C1 segment of cervical spinal cord (tissue), 14 donors: ENCODE results near the gene KLK5.
A peak's percentile ranks its signal among the peaks of the same experiment; 100 is the strongest.

Experiments
- DNase-seq, 14 donors: peaks; one replicate each; lab custom pipeline; 2025; lab: John Stamatoyannopoulos, UW

KLK5 gene

DNA sequence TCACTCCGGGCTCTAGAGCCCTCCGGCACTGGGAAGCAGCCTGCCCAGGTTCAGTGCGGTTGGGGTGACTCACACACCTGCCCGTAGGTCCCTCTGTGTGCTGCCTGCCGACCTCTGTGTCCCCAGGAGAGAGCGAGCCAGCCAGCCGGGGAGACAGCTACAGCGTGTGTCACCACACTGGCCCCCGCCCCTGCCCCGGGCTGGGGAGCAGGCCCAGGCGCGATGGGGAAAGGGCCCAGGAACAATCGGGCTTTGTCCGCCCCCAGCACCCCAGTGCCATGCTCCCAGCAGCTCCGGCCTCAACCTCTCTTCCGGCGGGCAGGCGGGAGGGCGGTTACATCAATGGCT is 16.5 kb upstream of the KLK5 start, which contains the start of gene KLK6:
TSS of gene KLK6 (minus strand) at position 179 of the 348 bp plus-strand sequence. CDS start 1,487 bp downstream, outside the sequence.
- peak in 13 of 14 donors; percentile 9 to 90 (median 73) for DNase-seq

DNA sequence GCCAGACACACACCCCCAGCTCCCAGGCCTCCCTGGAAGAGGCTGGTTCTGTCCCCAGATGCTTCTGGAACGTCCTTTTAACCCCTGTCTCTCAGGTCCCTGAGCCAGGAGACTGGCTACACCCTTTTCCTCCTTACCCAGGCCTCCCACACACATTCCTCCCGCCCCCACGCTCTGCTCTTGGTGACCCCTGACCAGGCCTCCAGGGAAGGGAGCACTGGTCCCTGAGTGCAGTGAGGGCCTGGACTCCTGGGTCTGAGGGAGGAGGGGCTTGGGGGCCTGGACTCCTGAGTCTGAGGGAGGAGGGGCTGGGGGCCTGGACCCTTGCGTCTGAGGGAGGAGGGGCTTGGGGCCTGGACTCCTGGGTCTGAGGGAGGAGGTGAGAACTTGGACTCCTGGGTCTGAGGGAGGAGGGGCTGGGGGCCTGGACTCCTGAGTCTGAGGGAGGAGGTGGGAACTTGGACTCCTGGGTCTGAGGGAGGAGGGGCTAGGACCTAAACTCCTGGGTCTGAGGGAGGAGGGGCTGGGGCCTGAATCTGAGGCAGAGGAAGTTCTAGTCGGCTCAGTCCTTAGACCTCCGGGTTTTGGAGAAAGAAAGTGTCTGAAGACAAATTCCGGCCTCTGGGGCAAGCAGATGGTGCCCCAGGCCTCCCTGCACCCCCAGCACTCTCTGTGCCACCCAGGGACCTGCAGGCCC is 16.0 kb upstream of the KLK5 start:
- peak in 4 of 14 donors; percentile 7 to 50 (median 22) for DNase-seq

- peak in 4 of 14 donors; percentile 30 to 50 (median 30) for DNase-seq
Measured at GRCh38 chr19:50967929-50968715, 15.3 kb upstream of the KLK5 start.

GRCh38 chr19:50964266-50964665 is 11.4 kb upstream of the KLK5 start:
- DNase-seq: no peak

GRCh38 chr19:50963381-50963780 is 10.5 kb upstream of the KLK5 start:
- DNase-seq: no peak

DNA sequence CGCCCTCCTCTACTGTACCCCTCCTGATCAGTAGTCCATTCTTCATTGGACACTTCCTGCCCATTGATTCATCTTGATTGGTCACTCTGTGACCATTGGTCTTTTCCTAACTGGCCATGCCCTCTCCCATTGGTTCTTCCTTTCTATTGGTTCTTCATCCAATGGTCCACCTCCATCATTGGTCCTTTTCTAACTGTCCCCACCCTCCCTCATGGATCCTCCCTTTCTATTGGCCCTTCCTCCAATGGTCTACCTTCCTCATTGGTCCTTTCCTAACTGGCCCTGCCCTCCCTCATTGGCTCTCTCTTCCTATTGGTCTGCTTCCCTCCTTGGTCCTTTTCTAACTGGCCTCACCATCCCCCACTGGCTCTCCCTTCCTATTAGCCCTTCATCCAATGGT is 9.4 kb upstream of the KLK5 start:
- no peak for DNase-seq

- DNase-seq: no peak
Measured at GRCh38 chr19:50959731-50960500, 7.1 kb upstream of the KLK5 start.

GRCh38 chr19:50957587-50957986 is 4.7 kb upstream of the KLK5 start:
- DNase-seq: no peak

DNA sequence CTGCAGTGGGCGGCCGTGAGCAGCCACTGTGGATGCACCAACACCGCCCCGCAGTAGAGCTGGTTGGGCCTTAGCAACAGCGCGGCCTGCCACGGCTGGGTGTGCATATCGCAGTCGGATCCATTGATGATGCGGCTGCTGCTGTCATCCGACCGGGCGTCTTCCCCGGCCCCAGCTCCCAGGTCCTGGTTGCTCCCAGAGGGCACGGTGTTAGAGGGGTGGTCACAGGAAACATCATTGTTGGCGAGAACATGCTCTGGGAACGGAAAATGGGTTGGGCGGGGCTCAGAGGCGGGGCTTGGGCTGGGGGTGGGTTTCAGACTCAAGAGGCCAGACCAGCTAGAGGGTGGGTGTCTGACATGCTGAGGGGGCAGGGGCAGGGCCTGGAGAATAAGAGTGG is 3.0 kb downstream of the KLK5 start:
- no peak for DNase-seq

DNA sequence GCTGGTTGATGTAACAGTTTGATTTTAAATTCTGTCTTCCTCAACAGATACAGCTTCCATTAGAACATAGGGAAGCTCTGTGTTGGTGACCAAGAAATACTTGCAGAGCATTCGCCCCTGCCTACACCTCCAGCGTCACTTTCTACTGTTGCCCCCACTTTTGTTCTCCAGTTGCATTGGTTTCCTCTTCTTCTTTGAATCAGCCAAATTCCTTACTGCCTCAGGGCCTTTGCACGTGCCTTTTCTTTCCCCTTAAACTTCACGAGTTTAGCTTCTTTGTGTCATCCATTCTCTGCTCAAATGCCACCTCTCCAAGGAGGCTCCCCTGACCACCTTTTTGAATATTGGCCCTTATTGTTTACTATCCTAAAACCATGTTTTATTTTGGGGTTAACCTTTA is 5.7 kb downstream of the KLK5 start:
- no peak for DNase-seq

DNA sequence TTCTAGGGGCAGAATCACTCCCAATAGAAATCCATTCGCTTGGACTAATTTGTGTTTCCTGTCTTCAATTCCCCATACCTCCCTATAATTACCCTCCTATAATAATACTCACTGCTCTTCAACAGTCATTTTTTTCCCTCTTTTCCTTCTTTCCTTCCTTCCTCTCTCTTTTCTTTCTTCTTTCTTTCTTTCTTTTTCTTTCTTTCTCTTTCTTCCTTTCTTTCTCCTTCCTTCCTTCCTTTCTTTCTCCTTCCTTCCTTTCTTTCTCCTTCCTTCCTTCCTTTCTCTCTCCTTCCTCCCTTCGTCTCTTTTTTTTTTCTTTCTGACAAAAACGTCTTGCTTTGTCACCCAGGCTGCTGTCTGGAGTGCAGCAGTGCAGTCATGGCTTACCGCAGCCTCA is 8.0 kb downstream of the KLK5 start:
- no peak for DNase-seq

DNA sequence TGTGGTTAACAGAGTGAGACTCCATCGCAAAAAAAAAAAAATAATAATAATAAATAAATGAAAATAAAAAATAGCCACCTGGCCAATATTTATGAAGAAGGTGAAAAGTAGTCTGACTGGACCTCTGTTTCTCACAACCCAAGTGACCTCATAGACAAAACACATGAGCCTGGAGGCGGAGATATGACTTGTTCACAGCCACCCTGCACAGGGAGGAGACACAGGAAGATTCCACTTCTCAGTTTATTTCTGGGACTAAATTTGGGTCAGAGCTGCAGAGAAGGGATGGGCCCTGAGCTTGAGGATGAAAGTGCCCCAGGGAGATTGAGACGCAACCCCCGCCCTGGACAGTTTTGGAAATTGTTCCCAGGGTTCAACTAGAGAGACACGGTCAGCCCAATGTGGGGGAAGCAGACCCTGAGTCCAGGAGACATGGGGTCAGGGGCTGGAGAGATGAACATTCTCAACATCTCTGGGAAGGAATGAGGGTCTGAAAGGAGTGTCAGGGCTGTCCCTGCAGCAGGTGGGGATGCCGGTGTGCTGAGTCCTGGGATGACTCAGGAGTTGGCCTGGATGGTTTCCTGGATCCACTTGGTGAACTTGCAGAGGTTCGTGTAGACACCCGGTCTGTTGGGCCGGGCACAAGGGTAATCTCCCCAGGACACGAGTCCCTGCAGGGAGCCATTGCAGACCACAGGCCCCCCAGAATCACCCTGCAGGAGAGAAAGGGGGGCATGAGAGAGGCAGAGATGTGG is 9.6 kb downstream of the KLK5 start:
- DNase-seq: no peak

GRCh38 chr19:50939596-50939995 is 13.2 kb downstream of the KLK5 start:
- no peak for DNase-seq

DNA sequence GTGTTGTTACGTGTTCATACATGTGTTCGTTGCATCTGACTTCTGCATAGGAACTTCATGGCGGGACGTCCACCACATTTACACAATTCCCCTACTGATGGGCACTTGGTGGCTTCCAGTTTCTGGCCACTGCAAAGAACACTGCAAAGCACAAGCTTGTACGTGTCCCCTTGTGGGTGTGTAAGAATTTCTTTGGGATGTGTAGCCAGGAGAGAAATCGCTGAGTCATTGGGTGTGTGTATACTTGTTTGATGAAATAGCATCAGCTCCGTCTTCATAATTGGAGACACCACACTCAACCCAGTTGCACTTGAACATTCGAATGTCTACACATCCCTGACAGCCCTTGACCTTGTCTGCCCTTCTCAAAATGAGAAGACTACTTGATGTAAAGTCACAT is 19.2 kb downstream of the KLK5 start:
- DNase-seq: no peak

DNA sequence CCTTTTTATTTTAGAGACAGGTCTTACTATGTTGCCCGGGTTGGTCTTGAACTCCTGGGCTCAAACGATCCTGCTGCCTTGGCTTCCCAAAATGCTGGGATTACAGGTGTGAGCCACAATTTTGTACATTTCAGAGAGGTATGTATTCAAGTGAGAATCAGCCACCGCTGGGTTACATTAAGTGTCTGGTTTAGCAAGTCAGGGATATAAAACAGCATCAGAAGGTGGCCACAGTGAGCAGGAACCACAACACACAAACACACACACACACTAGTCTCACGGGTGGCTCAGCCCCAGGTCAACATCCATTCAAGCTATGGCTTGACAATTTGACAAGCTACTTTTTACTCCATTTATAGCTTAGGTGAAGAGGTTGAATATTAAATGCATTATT is 20.2 kb downstream of the KLK5 start:
- DNase-seq: no peak

DNA sequence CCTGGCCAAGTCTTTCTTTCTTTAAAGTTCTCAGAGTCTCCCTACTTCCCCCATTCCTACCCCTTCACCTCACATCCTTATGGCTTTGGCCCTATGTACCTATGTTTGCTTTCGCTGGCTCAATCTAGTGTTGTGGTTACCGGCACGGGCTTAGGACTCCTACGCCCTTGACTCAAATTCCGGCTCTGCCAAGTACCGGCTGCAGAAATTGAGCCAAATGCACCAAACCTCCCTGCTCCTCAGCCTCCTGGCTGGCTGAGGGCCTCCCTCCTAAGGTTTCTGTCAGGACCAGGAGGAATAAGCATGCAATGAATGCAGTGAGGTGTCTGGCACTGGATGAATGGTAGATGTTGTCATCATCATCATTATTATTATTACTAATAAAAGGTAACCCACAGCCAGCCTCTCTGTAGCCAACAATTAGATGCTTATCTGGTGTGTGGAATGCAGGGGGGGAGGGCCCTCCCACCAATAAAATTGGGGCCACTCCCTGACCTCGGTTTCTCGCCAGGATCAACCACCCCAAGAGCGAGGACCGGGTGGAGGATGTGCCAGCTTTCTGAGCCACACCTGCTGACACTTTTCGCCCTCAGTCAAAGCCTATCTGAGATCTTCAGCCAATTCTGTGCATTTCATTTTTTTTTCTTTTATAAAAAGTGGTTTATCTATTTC is 20.7 kb downstream of the KLK5 start:
- DNase-seq: no peak

- no peak for DNase-seq
Measured at GRCh38 chr19:50931023-50931422, 21.8 kb downstream of the KLK5 start.

- DNase-seq: no peak
Measured at GRCh38 chr19:50928831-50929230, 24.0 kb downstream of the KLK5 start.

GRCh38 chr19:50926144-50926543 is 26.7 kb downstream of the KLK5 start:
- no peak for DNase-seq

- DNase-seq: no peak
Measured at GRCh38 chr19:50925734-50926133, 27.1 kb downstream of the KLK5 start.

DNA sequence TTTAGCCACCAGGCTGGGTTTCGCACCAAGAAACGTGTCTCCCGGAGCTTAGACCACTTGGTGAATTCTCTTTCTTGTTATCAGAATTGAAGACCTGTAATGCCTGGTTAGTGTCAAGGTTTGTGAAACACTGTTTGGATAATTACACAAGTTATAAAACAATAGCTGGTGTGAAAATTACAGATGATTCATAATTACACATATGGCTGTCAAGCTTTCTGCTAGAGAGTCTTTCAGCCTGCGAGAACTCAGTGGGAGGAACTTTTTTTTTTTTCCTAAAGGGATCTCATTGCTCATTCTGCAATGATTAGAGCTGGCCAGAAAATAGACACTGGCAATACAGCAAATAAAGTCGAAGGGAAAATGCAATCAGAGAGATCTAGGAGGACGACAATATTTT is 28.3 kb downstream of the KLK5 start:
- no peak for DNase-seq
